GM15510 (cell line): ENCODE measurements around the gene LYRM9.

Experiments
- POLR2A ChIP-seq: IDR thresholded peaks from 3 replicates; pipeline ENCODE4 v1.6.1; 2011; ENCODE audit warnings: borderline replicate concordance; ENCODE audit not compliant: insufficient read length; ENCODE audit errors: extremely low read depth

The LYRM9 gene

DNA sequence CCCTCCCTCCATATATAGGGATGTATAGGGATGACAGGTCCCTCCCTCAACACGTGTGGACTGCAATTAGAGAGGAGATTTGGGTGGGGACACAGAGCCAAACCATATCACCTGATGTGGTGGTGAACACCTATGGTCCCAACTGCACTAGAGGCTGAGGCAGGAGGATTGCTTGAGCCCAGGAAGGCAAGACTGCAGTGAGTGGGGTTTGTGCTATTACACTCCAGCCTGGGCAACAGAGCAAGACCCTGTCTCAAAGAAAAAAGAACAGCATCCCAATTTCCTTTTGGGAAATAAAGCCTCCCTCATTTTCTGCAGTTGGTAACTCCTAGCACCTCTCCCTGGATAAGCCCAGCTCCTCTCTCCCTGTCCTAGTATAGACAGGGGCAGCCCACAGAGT, 23.8 kb upstream of the LYRM9 start:
- TF ChIP-seq POLR2A = no peak

- no peak for TF ChIP-seq POLR2A
Measured at GRCh38 chr17:27915709-27916108, 22.5 kb upstream of the LYRM9 start.

DNA sequence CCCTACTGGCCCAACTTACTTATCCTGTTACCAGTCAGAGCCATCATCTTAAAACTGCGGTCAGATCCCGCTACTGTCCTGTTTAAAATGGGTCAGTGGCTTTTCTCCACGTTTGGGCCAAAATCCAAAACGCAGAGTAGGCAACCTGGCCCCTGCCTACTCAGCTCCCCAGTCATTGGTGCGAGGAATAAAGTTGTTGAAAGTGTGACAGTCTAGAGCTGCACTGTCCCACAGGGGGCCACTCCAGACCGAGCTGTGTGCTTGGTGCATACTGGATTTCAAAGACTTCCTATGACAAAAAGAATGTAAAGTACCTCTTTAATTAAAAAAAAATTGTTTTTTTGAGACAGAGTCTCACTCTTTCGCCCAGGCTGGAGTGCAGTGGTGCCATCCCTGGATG, 21.2 kb upstream of the LYRM9 start:
- TF ChIP-seq POLR2A = no peak

- no peak for TF ChIP-seq POLR2A
Measured at GRCh38 chr17:27912964-27913363, 19.8 kb upstream of the LYRM9 start.

DNA sequence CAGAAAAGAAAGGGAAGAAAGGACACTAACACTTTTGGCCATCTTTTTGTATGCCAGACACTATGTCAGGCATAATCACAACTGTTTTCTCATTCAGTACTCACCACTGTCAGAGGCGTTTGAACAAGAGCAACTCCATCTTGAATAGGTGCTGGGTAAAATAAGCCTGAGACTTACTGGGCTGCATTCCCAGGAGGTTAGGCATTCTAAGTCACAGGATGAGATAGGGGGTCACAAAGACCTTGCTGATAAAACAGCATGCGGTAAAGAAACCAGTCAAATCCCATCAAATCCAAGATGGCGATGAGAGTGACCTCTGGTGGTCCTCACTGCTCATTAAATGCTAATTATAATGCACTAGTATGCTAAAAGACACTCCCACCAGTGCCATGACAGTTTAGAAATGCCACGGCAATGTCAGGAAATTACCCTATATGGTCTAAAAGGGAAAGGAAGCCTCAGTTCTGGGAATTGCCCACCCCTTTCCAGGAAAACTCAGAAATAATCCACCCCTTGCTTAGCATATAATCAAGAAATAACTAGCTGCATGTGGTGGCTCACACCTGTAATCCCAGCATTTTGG, 14.9 kb upstream of the LYRM9 start:
- TF ChIP-seq POLR2A = no peak

GRCh38 chr17:27906623-27907022, 13.5 kb upstream of the LYRM9 start:
- no peak for TF ChIP-seq POLR2A

- TF ChIP-seq POLR2A = no peak
Measured at GRCh38 chr17:27906226-27906580, 13.0 kb upstream of the LYRM9 start.

GRCh38 chr17:27905447-27906225, 12.5 kb upstream of the LYRM9 start:
- TF ChIP-seq POLR2A = no peak

DNA sequence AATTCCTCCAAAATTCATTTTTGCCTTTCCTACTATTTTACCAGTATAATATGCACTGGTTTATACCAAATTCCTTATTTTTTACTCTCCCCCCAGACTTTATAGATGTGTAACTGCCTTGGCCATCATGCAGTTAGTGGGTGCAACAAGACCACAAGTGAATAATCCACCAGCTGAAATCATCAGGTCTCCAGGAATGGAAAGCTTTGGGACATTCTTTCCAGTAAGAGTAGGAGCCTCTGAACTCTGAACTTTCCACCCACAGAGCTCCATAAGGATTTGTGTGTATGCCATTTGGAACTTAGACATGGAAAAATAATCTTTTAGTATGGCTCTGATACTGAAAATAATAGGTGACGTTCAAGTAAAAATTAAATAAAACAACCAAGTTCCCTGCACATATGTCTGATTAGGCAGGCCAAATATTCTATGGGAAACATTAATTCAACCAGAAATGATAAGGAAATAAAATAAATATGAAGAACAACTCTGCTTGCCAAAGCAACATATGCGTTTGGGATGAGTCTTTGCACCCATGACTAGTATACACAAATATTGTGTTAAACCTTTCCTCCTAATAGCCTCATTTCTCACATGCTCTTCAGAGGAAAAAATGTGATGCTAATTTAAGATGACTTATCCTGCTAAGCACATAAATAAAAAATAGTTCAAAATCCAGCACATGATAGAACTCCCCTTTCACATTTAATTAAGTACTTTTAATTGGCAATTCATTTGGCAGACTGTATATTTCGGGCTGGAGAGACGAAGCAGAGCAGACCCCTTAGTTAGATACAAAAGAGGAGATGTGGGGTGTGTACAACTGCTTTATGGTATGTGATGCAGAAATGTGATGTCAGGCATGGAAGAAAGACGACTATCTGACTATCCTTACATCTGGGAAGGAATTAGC, 11.6 kb upstream of the LYRM9 start:
- TF ChIP-seq POLR2A = no peak

- TF ChIP-seq POLR2A = no peak
Measured at GRCh38 chr17:27904114-27904513, 10.9 kb upstream of the LYRM9 start.

DNA sequence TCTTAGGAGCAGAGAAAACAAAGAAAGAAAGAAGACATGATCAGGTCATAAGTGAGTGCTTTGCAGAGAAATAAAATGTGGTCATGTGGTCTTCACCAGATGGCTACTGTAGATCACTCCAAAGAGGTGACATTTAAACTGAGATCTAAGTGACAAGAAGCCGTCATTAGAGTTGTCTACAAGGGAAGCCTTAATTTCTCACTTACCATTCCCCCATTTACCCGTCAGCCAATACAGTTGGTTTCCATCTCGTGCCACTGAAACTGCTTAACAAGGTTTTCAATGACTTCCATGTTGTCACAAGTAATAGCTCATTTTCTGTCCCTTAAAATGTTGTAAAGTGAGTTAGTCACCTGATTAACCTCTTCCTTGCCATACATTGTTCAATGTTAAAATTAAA, 6.4 kb upstream of the LYRM9 start:
- no peak for TF ChIP-seq POLR2A

DNA sequence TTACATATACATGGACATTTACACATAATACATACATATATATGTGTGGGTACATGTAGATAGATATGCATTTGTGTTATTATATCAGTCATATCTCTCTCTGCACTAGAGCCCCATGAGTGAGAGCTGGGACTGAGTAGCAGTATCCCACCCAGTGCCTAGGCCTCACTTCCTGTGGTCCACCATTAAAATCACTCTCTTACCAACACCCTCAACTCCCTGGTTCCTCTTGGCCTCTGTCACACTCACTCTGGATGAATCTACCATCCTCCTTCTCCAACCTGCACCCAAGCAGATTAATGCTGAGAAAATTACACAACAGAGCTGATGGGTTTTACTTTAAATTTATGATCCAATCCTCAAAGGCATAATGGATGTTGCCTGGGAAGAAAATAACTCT, 4.9 kb upstream of the LYRM9 start:
- no peak for TF ChIP-seq POLR2A

GRCh38 chr17:27896701-27897100, 3.5 kb upstream of the LYRM9 start:
- no peak for TF ChIP-seq POLR2A

GRCh38 chr17:27895940-27896535, 2.9 kb upstream of the LYRM9 start:
- TF ChIP-seq POLR2A = no peak
